ENCODE measurements around the gene BCKDHB.

The BCKDHB gene

DNA sequence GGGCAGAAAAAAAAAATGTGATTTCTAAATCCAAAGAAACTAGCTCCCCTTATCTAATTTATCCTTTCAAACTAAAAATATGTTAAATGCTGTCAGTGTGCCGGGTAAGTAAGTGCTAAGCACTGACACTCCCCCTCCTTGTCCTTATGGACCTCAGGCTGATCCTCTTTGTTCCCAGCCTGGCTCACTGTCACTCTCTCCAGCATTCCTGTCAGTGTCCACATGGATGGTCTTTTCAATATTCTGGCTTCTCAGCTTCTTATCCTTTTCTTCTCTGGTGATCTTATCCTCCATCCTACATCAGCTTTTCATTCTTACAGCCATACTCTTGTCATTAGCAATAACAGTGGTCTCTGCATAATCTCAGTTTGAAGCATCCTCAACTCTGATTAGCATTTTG, 55.0 kb downstream of the BCKDHB start:
- TF ChIP-seq, protein P1, sequence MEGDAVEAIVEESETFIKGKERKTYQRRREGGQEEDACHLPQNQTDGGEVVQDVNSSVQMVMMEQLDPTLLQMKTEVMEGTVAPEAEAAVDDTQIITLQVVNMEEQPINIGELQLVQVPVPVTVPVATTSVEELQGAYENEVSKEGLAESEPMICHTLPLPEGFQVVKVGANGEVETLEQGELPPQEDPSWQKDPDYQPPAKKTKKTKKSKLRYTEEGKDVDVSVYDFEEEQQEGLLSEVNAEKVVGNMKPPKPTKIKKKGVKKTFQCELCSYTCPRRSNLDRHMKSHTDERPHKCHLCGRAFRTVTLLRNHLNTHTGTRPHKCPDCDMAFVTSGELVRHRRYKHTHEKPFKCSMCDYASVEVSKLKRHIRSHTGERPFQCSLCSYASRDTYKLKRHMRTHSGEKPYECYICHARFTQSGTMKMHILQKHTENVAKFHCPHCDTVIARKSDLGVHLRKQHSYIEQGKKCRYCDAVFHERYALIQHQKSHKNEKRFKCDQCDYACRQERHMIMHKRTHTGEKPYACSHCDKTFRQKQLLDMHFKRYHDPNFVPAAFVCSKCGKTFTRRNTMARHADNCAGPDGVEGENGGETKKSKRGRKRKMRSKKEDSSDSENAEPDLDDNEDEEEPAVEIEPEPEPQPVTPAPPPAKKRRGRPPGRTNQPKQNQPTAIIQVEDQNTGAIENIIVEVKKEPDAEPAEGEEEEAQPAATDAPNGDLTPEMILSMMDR (IDR thresholded peaks at IDR 0.05; ENCODE audit: low read depth, low read length, missing control alignments) = no peak
- in situ Hi-C loops (cut with HindIII; ENCODE audit: low sequenced_read_pairs) = no loop called here
- DNase-seq (ENCODE audit: low read depth) = no peak
- no peak overlapping the region for H3K4me3 ChIP-seq (ENCODE audit: low read depth, low read length)

DNA sequence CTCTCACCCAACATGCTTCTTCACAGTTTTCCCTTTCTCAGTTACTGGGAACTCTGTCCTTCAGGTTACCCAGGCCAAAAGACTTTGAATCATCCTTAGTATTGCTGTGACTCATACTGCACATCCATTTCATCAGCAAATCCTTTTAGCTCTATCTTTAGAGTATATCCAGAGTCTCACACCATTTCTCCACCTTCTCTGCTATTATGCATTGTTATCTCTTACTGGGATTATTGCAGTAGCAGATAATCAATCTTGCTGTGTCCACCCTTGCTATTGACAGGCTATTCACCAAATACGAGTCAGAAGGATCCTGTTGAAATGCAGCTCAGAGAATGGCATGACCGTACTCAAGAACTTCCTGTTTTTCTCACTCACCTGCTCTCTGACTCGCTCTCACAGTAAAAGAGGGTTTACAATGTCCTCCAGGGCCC, 57.3 kb downstream of the BCKDHB start:
- TF ChIP-seq, protein P1 (IDR thresholded peaks at IDR 0.05; ENCODE audit: low read depth, low read length, missing control alignments) = no peak
- in situ Hi-C loops (cut with HindIII; ENCODE audit: low sequenced_read_pairs) = no loop called here
- DNase-seq (ENCODE audit: low read depth) = no peak
- H3K4me3 ChIP-seq (ENCODE audit: low read depth, low read length) = no peak overlapping the region

DNA sequence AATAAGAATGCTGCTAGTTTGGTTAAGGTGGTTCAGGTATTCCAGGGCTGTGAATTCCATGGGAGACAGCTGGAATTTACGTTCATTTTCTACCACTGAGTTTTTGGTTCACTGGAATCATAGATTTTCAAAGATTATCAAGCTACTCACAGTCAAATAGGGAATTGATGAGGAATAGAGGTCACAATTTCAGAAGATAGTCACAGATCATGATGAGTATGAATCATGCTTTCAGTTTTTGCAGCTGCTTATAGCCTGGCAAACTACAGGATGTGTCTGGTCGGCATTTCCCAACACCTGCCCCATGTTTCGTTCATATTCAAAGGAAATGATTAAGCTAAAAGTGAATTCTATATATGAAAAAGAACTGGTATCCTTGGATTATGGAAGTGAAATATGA, 58.7 kb downstream of the BCKDHB start:
- no peak for DNase-seq (ENCODE audit: low read depth)
- in situ Hi-C loops (cut with HindIII; ENCODE audit: low sequenced_read_pairs) = no loop called here

DNA sequence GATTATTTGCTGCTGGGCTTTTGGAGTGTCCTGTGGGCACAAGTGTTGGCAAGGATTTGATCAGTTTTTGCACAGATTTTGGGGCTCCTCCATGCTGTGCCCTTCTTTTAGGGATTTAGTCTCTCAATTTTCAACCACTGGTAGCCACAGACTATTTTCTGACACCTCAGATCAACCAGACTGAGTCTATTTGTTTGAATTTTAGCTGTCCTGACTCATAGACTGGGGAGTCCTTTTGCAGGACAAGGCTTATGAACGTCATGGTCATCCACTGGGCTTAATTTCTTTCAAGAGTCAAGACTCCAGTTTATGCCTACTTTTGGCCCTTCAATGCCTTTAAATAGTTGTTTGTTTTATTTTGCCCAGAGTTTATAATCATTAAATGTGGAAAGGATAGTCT, 59.3 kb downstream of the BCKDHB start:
- DNase-seq (ENCODE audit: low read depth) = no peak
- in situ Hi-C loops (cut with HindIII; ENCODE audit: low sequenced_read_pairs) = no loop called here
- no peak overlapping the region for H3K4me3 ChIP-seq (ENCODE audit: low read depth, low read length)
- TF ChIP-seq, protein P1 (IDR thresholded peaks at IDR 0.05; ENCODE audit: low read depth, low read length, missing control alignments) = no peak

More for the DNA sequence above, 58.7 kb downstream of the BCKDHB start:
- H3K4me3 ChIP-seq (ENCODE audit: low read depth, low read length) = no peak overlapping the region
- TF ChIP-seq, protein P1 (IDR thresholded peaks at IDR 0.05; ENCODE audit: low read depth, low read length, missing control alignments) = no peak

DNA sequence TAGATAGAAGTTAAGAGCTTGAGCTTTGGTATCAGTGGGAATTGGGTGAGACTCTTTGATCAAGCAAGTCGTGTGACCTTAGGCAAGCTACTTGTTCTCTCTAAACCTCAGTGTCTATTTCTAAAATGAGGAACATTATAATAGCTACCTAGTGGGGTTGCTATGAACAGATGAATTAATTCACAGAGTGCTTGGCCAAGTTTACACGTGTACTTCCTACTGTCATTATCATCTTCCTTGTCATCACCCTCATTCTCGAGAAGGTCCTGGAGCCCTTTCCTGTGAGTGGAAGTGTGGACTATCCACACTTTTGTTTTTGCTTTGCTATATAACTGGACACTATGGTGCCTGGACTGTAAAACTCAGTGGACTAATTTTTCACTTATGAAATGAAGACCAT, 64.0 kb downstream of the BCKDHB start:
- in situ Hi-C loops (cut with HindIII; ENCODE audit: low sequenced_read_pairs) = no loop called here
- no peak overlapping the region for H3K4me3 ChIP-seq (ENCODE audit: low read depth, low read length)
- no peak for DNase-seq (ENCODE audit: low read depth)
- TF ChIP-seq, protein P1 (IDR thresholded peaks at IDR 0.05; ENCODE audit: low read depth, low read length, missing control alignments) = no peak

DNA sequence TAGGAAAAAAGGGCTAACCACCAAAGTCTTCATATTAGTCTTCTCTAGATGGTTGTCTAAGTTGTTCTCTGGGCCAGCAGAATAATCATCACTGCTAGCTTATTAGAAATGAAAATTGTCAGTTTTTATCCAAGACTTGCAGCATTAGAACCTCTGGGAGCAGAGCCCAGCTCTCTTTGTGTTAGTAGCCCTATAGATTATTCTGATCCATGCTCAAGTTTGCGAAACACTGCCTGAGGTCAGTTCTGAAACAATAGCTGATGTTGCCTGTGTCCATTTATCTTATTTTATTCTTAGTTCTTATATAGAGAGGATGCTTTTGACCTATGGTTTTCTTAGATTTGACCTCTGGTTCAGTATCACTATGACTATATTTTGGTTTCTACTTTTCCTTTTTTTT, 66.9 kb downstream of the BCKDHB start:
- no peak overlapping the region for H3K4me3 ChIP-seq (ENCODE audit: low read depth, low read length)
- no peak for DNase-seq (ENCODE audit: low read depth)
- in situ Hi-C loops (cut with HindIII; ENCODE audit: low sequenced_read_pairs) = no loop called here
- TF ChIP-seq, protein P1 (IDR thresholded peaks at IDR 0.05; ENCODE audit: low read depth, low read length, missing control alignments) = no peak
